ENCODE measurements around the gene COL21A1. TPM values are rescaled to one million over a fixed set of nuclear protein-coding genes. Genes with fewer than 3 reads are reported as not detected.

COL21A1 gene
- total RNA-seq, 1 experiment from 2014 or later, result 1.8 TPM

DNA sequence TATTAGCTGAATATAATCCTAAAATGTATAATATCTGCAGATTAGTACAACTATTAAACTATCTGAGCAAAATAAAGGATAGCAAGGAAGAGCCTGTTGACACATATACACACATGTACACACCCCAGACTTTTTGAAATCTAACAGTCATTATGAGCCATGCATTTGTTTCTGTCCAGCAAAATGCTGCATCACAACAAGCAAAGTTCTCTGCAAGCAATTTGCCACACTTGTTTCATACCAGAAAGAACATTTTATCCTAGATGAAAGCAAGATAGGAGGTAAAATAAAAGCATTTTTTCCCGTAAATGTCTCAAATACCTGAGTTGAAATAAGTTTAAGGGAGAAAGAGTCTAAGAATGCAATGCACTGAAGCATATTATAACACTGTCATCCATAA lies 145.2 kb downstream of the COL21A1 start:
- H3K27ac Mint-ChIP-seq, result no peak overlapping the region
- Histone ChIP-seq H3K14ac (ENCODE audit: insufficient read depth, low read length) (no peak overlapping the region), H3K23me2 (ENCODE audit: insufficient read length, low read depth, low read length, poor library complexity, severe bottlenecking) (no peaks in the 10 kb centered on the region), H4K5ac (ENCODE audit: insufficient read length, low read depth, low read length) (no peak overlapping the region), H3K4ac (ENCODE audit: low read depth, low read length) (no peak overlapping the region), H3K4me1 (ENCODE audit: insufficient read depth, low read length) (no peaks in the 10 kb centered on the region), H4K91ac (ENCODE audit: insufficient read length, low read depth, low read length) (no peak overlapping the region), H2BK5ac (ENCODE audit: insufficient read length, low read length) (no peak overlapping the region), H3T11ph (ENCODE audit: low read length) (no peak overlapping the region), H2AFZ (ENCODE audit: low read length) (no peak overlapping the region), H3K27ac (ENCODE audit: insufficient read length, low read depth, low read length) (no peak overlapping the region), H3K4me2 (ENCODE audit: insufficient read depth, insufficient read length, low read length) (no peak overlapping the region), H4K20me1 (ENCODE audit: control insufficient read depth, insufficient read depth, insufficient read length) (no peaks in the 10 kb centered on the region), H3K23ac (ENCODE audit: insufficient read length, low read depth, low read length) (no peak overlapping the region), H2BK15ac (ENCODE audit: low read depth, low read length) (no peak overlapping the region), H3K56ac (ENCODE audit: insufficient read length, low read depth, low read length) (no peak overlapping the region), H3K18ac (ENCODE audit: insufficient read length, low read depth, low read length) (no peak overlapping the region), H3K9me3 (ENCODE audit: control insufficient read depth, low read depth, low read length) (no peaks in the 10 kb centered on the region), H2AK5ac (ENCODE audit: insufficient read length, low read length) (no peak overlapping the region), H2BK120ac (ENCODE audit: low read depth, low read length, poor library complexity, severe bottlenecking) (no peak overlapping the region), H3K79me2 (ENCODE audit: insufficient read depth, low read length) (no peaks in the 10 kb centered on the region), H4K8ac (replicated peaks; ENCODE audit: insufficient read length, low read depth, low read length) (no peak overlapping the region), H3K27me3 (ENCODE audit: insufficient read depth, low read length) (no peaks in the 10 kb centered on the region), H3K79me1 (ENCODE audit: insufficient read depth, low read depth, low read length, poor library complexity, severe bottlenecking) (no peaks in the 10 kb centered on the region), H3K9ac (ENCODE audit: extremely low read depth, insufficient read length, low read length) (no peak overlapping the region), H2BK20ac (ENCODE audit: low read depth, low read length, poor library complexity, severe bottlenecking) (no peak overlapping the region), H2BK12ac (ENCODE audit: insufficient read length, low read depth, low read length) (no peak overlapping the region)
- DNase-seq, result no peak
- WGBS (ENCODE audit: extremely low coverage, insufficient read length, low lambda C conversion rate), result no CpG with 5 or more reads among the region's 1 CpG
- no peaks in the 10 kb centered on the region for H3K27me3 Mint-ChIP-seq (ENCODE audit: low read depth)
- H3K36me3 Mint-ChIP-seq (ENCODE audit: insufficient read depth in 1 of 3, low read depth in 3 of 3), result peaks cover 0 to 4% (median 2%) of the 10 kb centered on the region in 3 experiments; a peak in 2 of 7 replicates
- peaks cover 0 to 3% of the 10 kb centered on the region in 2 experiments; a peak in 2 of 4 replicates for H3K4me1 Mint-ChIP-seq
- no peak overlapping the region for H3K4me3 Mint-ChIP-seq
- H3K9me3 Mint-ChIP-seq, result peaks cover 0 to 2% of the 10 kb centered on the region in 2 experiments; a peak in 1 of 5 replicates
- TF ChIP-seq, protein P1, sequence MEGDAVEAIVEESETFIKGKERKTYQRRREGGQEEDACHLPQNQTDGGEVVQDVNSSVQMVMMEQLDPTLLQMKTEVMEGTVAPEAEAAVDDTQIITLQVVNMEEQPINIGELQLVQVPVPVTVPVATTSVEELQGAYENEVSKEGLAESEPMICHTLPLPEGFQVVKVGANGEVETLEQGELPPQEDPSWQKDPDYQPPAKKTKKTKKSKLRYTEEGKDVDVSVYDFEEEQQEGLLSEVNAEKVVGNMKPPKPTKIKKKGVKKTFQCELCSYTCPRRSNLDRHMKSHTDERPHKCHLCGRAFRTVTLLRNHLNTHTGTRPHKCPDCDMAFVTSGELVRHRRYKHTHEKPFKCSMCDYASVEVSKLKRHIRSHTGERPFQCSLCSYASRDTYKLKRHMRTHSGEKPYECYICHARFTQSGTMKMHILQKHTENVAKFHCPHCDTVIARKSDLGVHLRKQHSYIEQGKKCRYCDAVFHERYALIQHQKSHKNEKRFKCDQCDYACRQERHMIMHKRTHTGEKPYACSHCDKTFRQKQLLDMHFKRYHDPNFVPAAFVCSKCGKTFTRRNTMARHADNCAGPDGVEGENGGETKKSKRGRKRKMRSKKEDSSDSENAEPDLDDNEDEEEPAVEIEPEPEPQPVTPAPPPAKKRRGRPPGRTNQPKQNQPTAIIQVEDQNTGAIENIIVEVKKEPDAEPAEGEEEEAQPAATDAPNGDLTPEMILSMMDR (conservative IDR thresholded peaks at IDR 0.05), result no peak
